ENCODE data around the gene RASSF5.

DNA sequence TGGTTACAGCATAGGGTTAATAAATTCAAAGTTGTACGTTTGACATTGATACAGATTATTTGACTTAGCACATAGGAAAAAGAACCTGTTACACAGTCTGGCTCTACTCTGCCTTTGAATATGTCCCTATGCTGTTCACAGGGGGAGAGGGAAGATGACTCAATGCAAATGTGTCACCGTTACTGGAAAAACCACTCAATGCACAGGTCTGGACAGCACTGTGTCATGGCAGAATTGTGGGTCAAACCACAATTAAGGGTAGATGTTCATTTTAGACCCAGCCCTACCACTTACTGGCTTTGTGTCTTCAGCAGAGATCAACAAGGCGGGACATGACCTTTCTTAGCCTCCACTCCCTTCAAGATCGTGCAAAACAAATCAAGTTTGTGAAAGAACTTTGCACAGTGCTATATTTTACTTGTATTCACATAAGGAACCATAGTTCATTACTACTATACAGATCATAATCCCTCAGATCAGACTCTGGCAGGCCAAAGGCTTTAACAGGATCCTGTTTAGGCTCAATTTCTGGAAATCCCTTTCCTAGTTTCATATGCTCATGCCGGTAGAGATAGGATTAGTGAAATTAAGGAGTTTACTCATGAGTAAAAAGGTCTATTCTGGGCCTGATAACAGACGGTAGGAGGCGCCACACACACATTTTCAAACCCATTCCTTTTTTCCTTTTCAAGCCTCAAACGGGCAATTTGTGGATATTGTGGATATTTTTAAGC, 82.9 kb downstream of the RASSF5 start:
- TF ChIP-seq, protein P1, sequence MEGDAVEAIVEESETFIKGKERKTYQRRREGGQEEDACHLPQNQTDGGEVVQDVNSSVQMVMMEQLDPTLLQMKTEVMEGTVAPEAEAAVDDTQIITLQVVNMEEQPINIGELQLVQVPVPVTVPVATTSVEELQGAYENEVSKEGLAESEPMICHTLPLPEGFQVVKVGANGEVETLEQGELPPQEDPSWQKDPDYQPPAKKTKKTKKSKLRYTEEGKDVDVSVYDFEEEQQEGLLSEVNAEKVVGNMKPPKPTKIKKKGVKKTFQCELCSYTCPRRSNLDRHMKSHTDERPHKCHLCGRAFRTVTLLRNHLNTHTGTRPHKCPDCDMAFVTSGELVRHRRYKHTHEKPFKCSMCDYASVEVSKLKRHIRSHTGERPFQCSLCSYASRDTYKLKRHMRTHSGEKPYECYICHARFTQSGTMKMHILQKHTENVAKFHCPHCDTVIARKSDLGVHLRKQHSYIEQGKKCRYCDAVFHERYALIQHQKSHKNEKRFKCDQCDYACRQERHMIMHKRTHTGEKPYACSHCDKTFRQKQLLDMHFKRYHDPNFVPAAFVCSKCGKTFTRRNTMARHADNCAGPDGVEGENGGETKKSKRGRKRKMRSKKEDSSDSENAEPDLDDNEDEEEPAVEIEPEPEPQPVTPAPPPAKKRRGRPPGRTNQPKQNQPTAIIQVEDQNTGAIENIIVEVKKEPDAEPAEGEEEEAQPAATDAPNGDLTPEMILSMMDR (IDR thresholded peaks at IDR 0.05) = no peak
- TF ChIP-seq POLR2AphosphoS5 (IDR thresholded peaks at IDR 0.05; ENCODE audit: insufficient read depth in 1 of 2, low read depth in 1 of 2) (peak in 1 of 2 donors; percentile 45), POLR2A (IDR thresholded peaks at IDR 0.05) (no peak)
